Uterus (tissue), 2 donors: ENCODE results near the gene TEX9.

ENCODE experiments used
- POLR2A ChIP-seq, 2 donors: fragments of 450-650 bp; IDR thresholded peaks; one replicate each; pipeline ENCODE4 v1.6.1; 2016; ENCODE audit warnings: antibody characterized with exemption in 2 of 2, mild to moderate bottlenecking in 1 of 2, moderate library complexity in 1 of 2
- TF ChIP-seq, protein P1 (sequence below), 4 experiments: fragments of 200-600 bp in 2 of 4; fragments of 450-650 bp in 2 of 4; sonication (generic) in 2 of 4; IDR thresholded peaks; one replicate each; pipeline ENCODE4 v1.5.1; 2016 to 2019; ENCODE audit warnings: antibody characterized with exemption in 4 of 4, mild to moderate bottlenecking in 2 of 4, moderate library complexity in 1 of 4

DNA sequence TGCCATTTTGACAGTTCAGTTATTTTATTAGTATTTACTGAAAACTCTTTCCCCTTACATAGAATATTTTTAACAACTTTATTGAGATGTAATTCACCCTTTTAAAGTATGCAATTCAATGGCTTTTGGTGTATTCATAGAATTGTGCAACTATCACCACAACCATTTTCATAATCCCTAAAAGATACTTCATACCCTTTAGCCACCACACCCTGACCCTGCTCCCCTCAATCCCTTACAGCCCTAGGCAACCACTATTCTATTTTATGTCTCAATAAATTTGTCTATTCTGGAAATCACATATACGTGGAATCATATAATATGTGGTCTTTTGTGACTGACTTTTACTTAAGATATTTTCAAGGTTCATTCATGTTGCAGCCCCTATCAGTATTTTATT lies 29.7 kb downstream of the TEX9 start:
- TF ChIP-seq, protein P1, sequence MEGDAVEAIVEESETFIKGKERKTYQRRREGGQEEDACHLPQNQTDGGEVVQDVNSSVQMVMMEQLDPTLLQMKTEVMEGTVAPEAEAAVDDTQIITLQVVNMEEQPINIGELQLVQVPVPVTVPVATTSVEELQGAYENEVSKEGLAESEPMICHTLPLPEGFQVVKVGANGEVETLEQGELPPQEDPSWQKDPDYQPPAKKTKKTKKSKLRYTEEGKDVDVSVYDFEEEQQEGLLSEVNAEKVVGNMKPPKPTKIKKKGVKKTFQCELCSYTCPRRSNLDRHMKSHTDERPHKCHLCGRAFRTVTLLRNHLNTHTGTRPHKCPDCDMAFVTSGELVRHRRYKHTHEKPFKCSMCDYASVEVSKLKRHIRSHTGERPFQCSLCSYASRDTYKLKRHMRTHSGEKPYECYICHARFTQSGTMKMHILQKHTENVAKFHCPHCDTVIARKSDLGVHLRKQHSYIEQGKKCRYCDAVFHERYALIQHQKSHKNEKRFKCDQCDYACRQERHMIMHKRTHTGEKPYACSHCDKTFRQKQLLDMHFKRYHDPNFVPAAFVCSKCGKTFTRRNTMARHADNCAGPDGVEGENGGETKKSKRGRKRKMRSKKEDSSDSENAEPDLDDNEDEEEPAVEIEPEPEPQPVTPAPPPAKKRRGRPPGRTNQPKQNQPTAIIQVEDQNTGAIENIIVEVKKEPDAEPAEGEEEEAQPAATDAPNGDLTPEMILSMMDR (IDR thresholded peaks at IDR 0.05), result no peak
- TF ChIP-seq POLR2A (IDR thresholded peaks at IDR 0.05), result no peak
